Fibroblast of skin of back (primary cell): ENCODE results near the gene ADAM23.

Source experiments
- DNase-seq: peaks from one replicate; pipeline ENCODE4 v3.0.0-alpha.2; 2013

Gene ADAM23

DNA sequence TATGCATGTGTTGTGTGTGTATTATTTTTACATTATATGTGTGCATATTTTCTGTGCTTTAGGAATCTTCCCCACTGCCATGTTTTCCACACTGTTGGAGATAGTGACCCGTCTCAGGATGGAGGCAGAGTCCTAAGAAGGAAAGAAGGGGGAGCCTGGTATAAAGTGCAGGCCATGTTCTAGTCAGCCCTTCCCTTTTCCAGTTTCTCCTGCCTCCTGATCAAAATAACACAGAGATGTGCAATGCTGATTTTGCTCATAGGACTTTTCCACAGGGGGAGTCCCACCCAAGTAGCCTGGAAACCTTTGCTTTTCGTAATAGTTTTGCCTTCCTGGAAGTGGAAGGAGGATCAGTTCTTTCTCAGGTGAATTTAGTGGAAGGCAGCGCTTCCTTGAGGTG lies 126.1 kb downstream of the ADAM23 start:
- DNase-seq, result no peak

- DNase-seq, result no peak
These were observed 126.9 kb downstream of the ADAM23 start for GRCh38 chr2:206570199-206570598.

- DNase-seq, result no peak
These were observed 129.4 kb downstream of the ADAM23 start for GRCh38 chr2:206572725-206573124.

DNA sequence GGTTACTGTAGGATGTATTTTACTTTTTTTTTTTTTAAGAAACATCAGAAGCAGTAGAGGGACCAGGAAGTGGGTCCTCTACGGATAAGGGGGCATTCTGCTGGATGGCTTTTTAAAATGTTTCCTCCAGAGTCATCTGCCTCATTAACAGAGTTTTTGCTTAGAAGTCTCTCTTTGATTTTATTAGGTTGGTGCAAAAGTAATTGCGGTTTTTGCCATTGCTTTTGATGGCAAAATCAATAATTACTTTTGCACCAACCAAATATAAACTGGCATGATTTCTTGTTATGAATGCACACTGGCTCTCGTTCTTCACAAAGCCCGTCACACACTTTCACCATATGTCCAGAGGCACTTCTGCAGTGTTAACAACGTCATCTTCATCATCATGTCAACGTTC lies 130.5 kb downstream of the ADAM23 start:
- no peak for DNase-seq

- no peak for DNase-seq
These were observed 141.2 kb downstream of the ADAM23 start for GRCh38 chr2:206584323-206585116.

DNA sequence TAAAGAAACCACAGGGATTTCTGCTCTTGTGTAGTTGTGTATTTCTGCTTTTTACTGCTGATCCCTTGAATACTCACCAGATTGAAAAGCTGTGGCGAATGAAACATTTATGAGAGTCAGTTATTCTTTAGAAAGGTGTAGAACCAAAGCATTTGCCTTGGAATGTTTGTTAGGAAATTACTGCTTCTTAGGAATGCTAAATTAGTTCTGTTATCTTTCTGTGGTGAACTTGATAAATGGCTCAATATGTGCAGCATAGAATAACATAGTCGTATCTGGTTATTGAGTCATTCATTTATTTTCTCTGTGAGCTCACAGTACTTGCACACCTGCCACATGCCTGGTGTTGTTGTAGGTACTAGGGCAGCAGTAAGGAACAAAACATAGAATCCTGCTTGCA lies 142.0 kb downstream of the ADAM23 start:
- DNase-seq, result peak; percentile 1

GRCh38 chr2:206586609-206587008 lies 143.3 kb downstream of the ADAM23 start:
- no peak for DNase-seq

GRCh38 chr2:206597717-206598218 lies 154.4 kb downstream of the ADAM23 start:
- DNase-seq, result no peak

GRCh38 chr2:206603243-206603642 lies 159.9 kb downstream of the ADAM23 start:
- DNase-seq, result no peak

DNA sequence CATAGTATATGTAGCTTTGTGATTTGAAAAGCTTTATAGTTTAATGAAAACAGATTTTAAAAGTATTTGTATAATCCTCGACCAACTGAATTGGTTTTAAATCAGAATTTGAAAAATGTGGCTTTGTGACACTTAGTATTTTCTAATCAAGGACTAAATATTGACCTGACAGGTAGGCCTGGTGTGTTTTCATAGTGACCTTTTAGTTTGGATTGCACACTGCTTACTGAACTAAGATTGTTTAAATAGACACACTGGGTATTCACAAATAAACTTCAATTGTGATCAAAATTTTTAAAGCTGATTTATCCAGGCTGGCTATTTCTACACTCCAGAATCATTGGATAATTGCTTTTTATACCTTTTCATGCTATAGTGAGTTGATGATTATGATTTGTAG lies 167.1 kb downstream of the ADAM23 start:
- no peak for DNase-seq

GRCh38 chr2:206611191-206611590 lies 167.9 kb downstream of the ADAM23 start:
- peak; percentile 5 for DNase-seq

GRCh38 chr2:206611736-206612135 lies 168.4 kb downstream of the ADAM23 start:
- no peak for DNase-seq

DNA sequence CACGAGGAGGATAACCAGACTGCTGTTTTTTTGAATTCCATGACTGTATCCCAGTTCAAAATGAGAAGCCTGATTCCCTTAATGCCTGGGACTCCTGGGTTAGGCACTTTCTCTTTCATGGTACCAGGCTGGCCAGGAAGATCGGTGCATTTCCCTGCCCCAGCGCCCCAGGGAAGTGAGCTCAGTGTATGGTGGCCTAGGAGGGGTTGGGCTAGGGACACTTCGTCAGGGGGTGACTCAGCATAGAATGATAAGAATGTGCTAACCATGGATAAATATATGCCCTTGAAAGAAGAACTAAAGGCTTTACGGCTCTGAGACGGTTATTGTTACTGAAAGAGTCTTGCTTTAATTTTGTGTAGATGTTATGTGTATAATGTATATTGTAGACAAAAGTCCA lies 171.5 kb downstream of the ADAM23 start:
- DNase-seq, result peak; percentile 46

- no peak for DNase-seq
These were observed 172.2 kb downstream of the ADAM23 start for GRCh38 chr2:206615417-206616089.

- DNase-seq, result peak; percentile 2
These were observed 172.8 kb downstream of the ADAM23 start for GRCh38 chr2:206616151-206616550.

- no peak for DNase-seq
These were observed 175.7 kb downstream of the ADAM23 start for GRCh38 chr2:206619011-206619410.

- no peak for DNase-seq
These were observed 182.8 kb downstream of the ADAM23 start for GRCh38 chr2:206626108-206626507.

DNA sequence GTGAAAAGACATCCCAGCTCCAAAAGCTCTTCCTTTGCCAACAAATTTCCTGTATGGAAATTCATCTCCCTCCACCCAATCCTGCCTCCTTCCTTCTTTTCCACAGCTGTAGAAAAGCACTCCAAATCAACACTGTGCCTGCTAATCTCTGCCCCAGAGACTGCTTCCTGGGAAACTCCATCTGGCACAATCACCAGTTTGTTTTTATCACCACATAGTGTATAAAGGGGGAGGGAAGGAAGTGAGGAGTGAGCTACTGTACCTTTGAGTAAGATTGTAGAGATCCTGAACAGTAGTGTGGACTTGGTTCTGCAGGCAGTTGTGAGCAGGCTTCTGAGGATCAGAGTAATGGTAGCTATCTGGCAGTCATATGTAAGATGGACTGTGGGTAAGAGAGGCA lies 184.3 kb downstream of the ADAM23 start:
- DNase-seq, result no peak

GRCh38 chr2:206631340-206631739 lies 188.0 kb downstream of the ADAM23 start:
- no peak for DNase-seq

DNA sequence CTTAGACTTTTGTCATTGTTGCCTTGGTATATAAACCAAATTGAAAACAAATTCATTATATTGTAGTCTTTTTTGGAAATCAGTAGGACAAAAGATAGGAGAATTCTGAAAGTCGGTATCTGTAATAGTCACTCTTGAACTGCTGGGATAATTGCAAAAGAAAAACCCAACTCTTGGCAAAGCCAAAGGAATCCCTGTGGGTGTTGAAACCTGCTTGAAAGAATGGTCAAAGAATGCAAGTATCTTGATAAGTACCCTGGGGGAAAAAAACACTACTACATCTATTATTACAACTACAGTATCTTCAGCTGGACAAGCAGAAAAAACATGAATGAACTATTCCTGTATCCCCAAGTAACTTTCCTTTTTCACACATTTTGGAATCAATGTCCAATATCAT lies 191.7 kb downstream of the ADAM23 start:
- DNase-seq, result no peak

GRCh38 chr2:206639636-206640035 lies 196.3 kb downstream of the ADAM23 start:
- DNase-seq, result no peak

GRCh38 chr2:206641226-206641625 lies 197.9 kb downstream of the ADAM23 start:
- DNase-seq, result no peak

GRCh38 chr2:206642075-206643025 lies 199.0 kb downstream of the ADAM23 start, which contains the start of gene FAM237A:
TSS of gene FAM237A (plus strand) at chr2:206642487. CDS start at chr2:206644237, 1,750 bp downstream.
- DNase-seq, result peak; percentile 65
